Measurements from ENCODE around the gene FHOD3. TPM values are rescaled to one million over a fixed set of nuclear protein-coding genes. Genes with fewer than 3 reads are reported as not detected.

FHOD3 gene
- total RNA-seq, 2 donors from 2014 or later = 2.8 to 3.1 TPM

DNA sequence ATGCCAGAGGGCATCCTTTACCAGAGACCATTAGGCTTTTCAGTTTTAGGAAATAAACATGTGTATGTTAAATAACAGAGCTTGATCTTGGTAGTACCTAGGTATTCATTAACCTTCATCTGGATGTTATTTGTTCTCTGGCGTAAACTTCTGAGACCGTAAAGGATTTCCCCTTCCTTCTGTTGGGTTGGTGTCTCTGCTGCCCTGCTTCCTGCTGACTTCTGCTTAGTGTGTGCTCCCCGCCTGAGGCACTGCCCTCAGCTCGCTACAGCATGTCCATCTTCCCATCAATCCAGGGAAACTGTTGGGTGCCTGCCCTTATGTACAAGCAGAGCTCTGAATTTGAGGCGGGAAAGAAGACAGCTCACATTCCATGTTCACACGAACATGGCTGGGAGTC lies 353.4 kb downstream of the FHOD3 start:
- 88 to 89% methylated on average over 4 to 6 of the region's 6 CpGs for WGBS, 2 experiments (ENCODE audit: insufficient coverage in 1 of 2, insufficient read length in 1 of 2)
- H3K27ac Mint-ChIP-seq = no peak overlapping the region

GRCh38 chr18:36652503-36652902 lies 355.0 kb downstream of the FHOD3 start:
- no peak for TF ChIP-seq CTCF (conservative IDR thresholded peaks at IDR 0.05)
- H3K4me3 Mint-ChIP-seq = no peak overlapping the region
- H3K4me1 Mint-ChIP-seq = peaks cover 6% of the 10 kb centered on the region

More for the DNA sequence above, 353.4 kb downstream of the FHOD3 start:
- Mint-ChIP-seq H3K27me3 (ENCODE audit: insufficient read depth) (peaks cover 8% of the 10 kb centered on the region), H3K36me3 (ENCODE audit: low read depth) (no peaks in the 10 kb centered on the region), H3K4me1 (peaks cover 8% of the 10 kb centered on the region), H3K9me3 (no peaks in the 10 kb centered on the region), H3K4me3 (no peak overlapping the region)
- Histone ChIP-seq H3K36me3 (ENCODE audit: control insufficient read depth, insufficient read depth, low read length) (no peaks in the 10 kb centered on the region), H3K27me3 (ENCODE audit: control insufficient read depth, insufficient read depth, low read length, poor library complexity, severe bottlenecking) (no peaks in the 10 kb centered on the region), H3K9ac (ENCODE audit: extremely low read depth, low read length, poor library complexity, severe bottlenecking) (no peak overlapping the region), H3K9me3 (ENCODE audit: control insufficient read depth, low read length) (no peaks in the 10 kb centered on the region), H3K4me3 (ENCODE audit: low read length) (no peak overlapping the region), H3K27ac (ENCODE audit: low read depth, low read length) (no peak overlapping the region), H3K4me1 (ENCODE audit: control insufficient read depth, insufficient read depth, low read length) (no peaks in the 10 kb centered on the region)
- no peak for DNase-seq
- TF ChIP-seq CTCF (conservative IDR thresholded peaks at IDR 0.05) = no peak

GRCh38 chr18:36653141-36653869 lies 355.8 kb downstream of the FHOD3 start:
- H3K4me3 Mint-ChIP-seq = no peak overlapping the region
- no peak overlapping the region for H3K27ac ChIP-seq (ENCODE audit: low read depth, low read length)
- H3K4me1 Mint-ChIP-seq = peaks cover 6% of the 10 kb centered on the region
- 60 to 74% methylated on average over 3 to 7 of the region's 8 CpGs for WGBS, 2 experiments (ENCODE audit: insufficient coverage in 1 of 2, insufficient read length in 1 of 2)
- H3K36me3 Mint-ChIP-seq (ENCODE audit: low read depth) = no peaks in the 10 kb centered on the region
- H3K27me3 Mint-ChIP-seq (ENCODE audit: insufficient read depth) = peaks cover 3% of the 10 kb centered on the region
- DNase-seq = no peak
- no peaks in the 10 kb centered on the region for H3K9me3 ChIP-seq (ENCODE audit: control insufficient read depth, low read length)
- no peak overlapping the region for H3K4me3 ChIP-seq (ENCODE audit: low read length)
- H3K27me3 ChIP-seq (ENCODE audit: control insufficient read depth, insufficient read depth, low read length, poor library complexity, severe bottlenecking) = no peaks in the 10 kb centered on the region
- no peaks in the 10 kb centered on the region for H3K4me1 ChIP-seq (ENCODE audit: control insufficient read depth, insufficient read depth, low read length)
- no peak for TF ChIP-seq CTCF (conservative IDR thresholded peaks at IDR 0.05)
- no peaks in the 10 kb centered on the region for H3K9me3 Mint-ChIP-seq
- no peak overlapping the region for H3K9ac ChIP-seq (ENCODE audit: extremely low read depth, low read length, poor library complexity, severe bottlenecking)
- no peak overlapping the region for H3K27ac Mint-ChIP-seq
- no peaks in the 10 kb centered on the region for H3K36me3 ChIP-seq (ENCODE audit: control insufficient read depth, insufficient read depth, low read length)

More at GRCh38 chr18:36652503-36652902, 355.0 kb downstream of the FHOD3 start:
- 80 to 93% methylated on average over 2 to 10 of the region's 10 CpGs for WGBS, 2 experiments (ENCODE audit: insufficient coverage in 1 of 2, insufficient read length in 1 of 2)
- no peaks in the 10 kb centered on the region for H3K36me3 Mint-ChIP-seq (ENCODE audit: low read depth)
- no peak for DNase-seq
- no peaks in the 10 kb centered on the region for H3K4me1 ChIP-seq (ENCODE audit: control insufficient read depth, insufficient read depth, low read length)
- peaks cover 8% of the 10 kb centered on the region for H3K27me3 Mint-ChIP-seq (ENCODE audit: insufficient read depth)
- H3K4me3 ChIP-seq (ENCODE audit: low read length) = no peak overlapping the region
- no peaks in the 10 kb centered on the region for H3K36me3 ChIP-seq (ENCODE audit: control insufficient read depth, insufficient read depth, low read length)
- no peak overlapping the region for H3K9ac ChIP-seq (ENCODE audit: extremely low read depth, low read length, poor library complexity, severe bottlenecking)
- H3K9me3 ChIP-seq (ENCODE audit: control insufficient read depth, low read length) = no peaks in the 10 kb centered on the region
- H3K27me3 ChIP-seq (ENCODE audit: control insufficient read depth, insufficient read depth, low read length, poor library complexity, severe bottlenecking) = no peaks in the 10 kb centered on the region
- H3K27ac ChIP-seq (ENCODE audit: low read depth, low read length) = no peak overlapping the region
- H3K27ac Mint-ChIP-seq = no peak overlapping the region
- no peaks in the 10 kb centered on the region for H3K9me3 Mint-ChIP-seq
